GM19238 (cell line): ENCODE measurements around the gene TNKS1BP1.
"Not testable (repeated sequence)": the region's sequence is repeated elsewhere in the genome, so short reads cannot be mapped to it uniquely, and the experiment has no call there.

Experiments used
- DNase-seq: peaks from one replicate; pipeline ENCODE4 v3.0.0; 2011; ENCODE audit warnings: low spot score; ENCODE audit not compliant: insufficient read length

TNKS1BP1 gene

DNA sequence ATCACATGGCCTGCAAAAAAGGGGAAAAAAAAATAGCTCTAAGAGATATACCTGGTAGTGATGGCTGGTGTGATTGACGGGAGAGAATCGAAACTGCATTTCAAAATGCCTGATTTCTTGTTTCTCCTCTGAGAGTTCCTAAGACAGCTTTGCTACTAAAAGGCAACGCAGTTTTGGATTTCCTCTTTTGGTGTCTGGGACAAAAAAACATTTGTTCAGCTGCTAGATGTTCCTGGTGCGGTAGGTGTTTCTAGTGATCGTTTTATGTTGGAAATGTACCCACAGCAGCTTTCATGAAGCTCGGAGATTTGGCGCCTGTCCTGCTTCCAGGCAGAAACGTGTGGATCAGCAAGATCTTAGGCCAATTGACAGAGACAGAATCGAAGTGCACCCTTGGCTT lies 31.5 kb upstream of the TNKS1BP1 start:
- DNase-seq: no peak

DNA sequence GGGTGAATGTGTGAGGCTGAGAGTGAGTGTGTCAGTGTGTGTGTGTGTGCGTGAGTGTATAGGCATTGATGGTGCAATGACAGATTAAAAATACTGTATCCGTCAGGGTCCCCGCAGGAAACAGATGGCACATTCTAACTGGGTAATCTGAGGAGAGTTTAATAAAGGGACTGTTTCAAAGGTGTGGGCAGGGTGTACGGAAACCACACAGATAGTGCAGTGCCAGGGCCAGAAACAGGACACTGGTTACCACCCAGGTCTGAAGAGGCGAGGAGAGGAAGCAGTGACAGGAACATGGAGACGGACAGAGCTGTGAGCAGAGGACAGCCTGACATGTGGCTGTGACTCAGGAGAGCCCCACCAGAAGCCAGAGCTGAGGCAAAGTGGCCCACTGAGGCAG lies 29.9 kb upstream of the TNKS1BP1 start:
- no peak for DNase-seq

DNA sequence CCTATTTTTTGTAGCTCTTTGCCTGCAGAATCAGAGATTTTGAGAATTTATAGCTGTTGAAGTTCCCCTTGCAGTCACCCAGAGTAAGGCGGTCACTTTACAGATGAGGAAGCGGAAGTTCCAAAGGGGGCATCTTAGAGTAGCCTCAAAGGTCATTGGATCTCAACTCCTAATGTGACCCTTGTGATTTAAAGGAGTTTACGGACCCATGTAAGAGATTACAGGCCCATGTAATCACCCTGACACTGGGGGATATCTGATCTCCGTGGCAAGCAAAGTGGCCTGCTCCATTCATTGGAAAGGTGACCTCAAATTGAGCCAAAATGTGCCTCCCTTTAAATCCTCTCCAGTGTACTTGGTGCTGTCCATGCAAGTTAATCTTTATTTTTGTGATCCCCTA lies 29.1 kb upstream of the TNKS1BP1 start:
- no peak for DNase-seq

DNA sequence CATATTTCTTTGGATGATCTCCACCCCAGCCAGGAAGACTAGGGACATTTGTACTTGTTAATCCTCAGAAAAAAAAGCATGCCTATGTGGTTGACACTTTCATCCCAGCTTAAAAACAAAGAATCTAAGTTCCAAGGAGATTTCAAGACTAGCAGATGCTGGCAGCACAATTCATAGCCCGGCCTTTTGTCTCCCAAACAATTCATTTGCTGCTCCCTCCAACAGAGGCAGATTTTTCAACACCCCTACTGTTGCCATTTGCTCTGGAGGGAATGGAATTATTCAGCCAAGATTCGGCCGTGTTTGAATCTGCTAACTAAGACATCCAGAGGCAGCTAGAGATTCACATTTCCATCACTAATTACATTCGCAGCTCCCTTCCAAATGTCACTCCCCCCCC lies 28.7 kb upstream of the TNKS1BP1 start:
- no peak for DNase-seq

DNA sequence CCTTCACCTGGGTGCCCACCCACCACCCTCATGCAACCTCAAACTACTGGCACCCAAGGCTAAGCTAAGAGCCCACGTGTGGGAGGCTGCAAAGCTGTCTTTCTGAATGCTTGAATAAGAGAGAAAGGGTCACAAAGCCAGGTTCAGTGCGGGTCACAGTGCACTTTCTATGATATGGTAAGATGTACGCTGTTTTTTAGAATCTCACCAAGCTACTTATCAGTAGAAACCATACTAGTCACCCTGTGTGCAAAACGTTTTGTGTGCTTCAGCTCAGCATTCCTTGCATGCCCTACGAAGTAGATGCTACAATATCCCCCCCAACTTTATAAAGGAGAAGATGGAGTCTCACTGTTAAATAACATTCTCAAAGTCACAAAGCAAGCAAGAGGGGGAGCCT lies 28.3 kb upstream of the TNKS1BP1 start:
- DNase-seq: no peak

DNA sequence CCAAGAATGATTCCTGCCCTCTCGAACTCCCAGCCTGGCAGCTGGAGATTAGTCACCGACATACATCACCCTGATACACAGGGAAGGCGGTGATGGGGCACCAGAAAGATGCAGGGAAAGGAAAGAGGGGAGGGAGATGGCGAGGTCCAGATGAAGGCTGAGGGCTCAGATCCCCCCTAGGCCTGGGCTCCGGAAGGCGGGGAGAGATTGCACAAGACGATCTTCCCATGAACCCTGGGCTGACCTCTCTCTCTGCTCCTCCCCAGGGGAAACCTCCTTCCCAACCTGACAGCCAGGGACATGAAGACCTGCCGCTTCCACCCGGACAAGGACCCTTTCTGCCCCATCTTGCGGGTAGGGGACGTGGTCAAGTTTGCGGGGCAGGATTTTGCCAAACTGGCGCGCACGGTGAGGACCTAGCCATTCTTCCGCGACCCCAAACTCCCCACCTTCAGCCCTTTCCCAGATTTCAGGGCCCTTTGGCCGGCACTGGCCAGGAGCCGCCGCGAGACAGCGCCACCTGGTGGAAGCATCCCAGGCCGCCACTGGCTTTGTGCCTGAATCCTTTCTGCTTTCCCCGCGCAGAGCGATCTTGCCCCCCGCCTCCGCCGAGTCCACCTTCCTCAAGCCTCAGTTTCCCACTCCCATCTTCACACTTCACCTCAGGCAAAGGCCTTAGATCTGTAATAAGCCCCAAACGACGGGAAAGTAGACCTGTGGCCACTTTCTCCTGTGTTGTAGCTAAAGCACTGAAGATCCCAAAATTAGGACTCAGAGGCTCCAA lies 24.9 kb upstream of the TNKS1BP1 start:
- peak; percentile 63 for DNase-seq

DNA sequence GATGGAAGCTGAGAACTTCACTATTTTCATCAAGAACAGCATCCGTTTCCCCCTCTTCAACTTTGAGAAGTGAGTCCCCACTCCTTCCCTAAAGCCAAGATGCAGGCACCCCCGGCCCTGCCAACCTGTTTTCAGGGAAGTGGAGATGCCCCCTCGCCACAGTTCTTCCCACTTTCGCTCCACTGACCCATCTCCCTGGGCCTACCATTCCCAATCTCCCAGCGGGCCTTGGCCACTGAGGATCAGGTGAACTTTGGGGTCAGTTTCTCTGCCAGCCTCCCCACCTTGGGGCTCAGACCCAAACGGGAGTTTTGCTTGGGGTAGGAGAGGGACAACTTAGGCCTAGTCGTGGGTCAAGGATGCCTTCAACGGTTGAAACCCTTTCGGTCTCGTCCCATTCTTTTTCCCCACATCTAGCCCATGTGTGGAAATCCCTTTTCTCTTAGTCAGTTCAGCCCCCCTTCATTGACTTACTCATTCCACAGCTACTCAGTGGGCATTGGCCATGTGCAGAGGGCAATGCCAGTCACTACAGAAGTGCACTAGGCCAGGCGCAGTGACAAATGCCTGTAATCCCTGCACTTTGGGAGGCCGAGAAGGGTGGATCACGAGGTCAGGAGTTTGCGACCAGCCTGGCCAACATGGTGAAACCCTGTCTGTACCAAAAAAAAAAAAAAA lies 24.0 kb upstream of the TNKS1BP1 start:
- no peak for DNase-seq

DNA sequence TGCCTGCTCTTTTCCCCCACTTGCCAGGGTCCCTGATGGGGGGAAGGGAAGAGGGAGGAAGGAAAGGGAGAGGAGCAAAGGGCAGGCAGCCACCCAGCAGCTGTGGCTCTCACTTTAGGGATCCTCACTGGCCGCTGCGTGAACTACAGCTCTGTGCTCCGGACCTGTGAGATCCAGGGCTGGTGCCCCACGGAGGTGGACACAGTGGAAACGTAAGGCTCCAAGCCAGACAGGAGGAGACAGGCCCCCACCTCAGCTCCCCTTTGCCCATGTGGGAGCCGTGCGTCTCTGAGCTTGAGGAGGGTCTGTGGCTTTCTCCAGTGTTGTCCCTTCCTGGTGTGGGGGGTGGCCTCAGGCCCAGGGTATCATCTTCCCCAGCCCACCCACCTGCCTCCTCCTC lies 23.3 kb upstream of the TNKS1BP1 start:
- DNase-seq: no peak

DNA sequence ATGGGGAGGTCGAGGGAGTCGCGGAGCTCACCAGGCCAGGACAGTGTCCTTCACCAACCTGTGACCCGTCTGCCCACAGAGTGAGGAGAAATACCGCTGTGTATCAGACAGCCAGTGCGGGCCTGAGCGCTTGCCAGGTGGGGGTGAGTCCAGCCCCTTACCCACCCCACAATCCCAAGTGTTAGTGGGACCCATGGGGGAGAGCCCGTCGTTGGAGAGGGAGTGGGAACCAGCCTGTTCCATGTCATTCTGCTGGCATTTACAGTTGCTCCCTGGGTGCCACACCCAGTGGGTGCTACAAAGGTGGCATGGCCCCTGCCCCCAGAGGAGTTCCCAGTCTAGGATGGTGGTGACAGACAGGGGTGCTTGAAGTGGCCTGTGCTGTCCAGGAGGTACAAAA lies 22.6 kb upstream of the TNKS1BP1 start:
- no peak for DNase-seq

DNA sequence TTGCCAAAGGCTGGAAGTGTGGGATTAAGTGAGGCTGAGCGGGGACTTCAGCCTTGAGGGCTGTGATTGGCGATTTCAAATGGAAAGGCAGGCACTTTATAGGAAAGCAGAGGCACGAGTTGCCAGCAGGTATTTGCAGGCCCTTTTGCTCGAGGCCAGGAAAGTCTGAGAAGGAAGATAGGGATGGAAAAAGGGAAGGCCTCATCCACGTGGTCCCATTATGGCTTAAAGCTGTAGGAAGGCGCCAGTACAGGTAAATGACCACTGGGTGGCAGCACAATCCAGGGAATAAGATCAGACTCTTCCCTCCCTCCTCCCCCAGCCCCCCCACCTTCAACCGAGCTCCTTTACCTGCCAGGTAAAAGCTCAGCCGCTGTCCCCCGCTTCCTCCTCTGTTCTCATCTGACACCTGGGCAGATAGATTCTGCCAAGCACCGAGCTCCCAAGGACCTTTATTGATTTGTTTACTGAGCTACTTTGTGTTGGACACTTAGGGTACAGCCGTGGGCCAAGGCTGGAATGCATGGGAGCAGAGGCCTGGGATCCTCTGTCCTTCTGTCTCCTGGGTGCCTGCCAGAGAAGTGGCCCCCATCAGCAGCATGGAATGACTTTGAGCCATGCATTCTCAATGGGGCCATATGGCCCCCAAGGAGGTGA lies 20.9 kb upstream of the TNKS1BP1 start:
- DNase-seq: peak; percentile 61

DNA sequence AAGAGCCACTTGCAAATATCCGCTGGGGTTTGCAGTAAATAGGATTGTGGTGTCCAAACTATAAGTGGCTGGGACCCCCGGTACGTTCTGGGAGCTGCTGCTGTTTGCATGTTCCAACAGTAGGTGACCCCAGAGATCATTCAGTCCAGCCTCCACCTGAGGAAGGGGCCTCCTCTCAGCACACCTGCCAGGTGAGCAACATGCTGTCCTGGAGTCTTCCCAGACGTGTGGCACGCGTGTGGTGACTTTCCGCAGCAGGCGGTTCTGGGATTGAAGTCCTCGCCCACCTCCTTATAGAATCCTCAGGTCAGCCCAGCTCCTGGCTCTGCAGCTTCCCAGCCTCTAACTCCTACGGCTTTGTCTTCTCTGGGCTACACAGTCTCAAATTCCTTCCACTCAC lies 20.1 kb upstream of the TNKS1BP1 start:
- no peak for DNase-seq

DNA sequence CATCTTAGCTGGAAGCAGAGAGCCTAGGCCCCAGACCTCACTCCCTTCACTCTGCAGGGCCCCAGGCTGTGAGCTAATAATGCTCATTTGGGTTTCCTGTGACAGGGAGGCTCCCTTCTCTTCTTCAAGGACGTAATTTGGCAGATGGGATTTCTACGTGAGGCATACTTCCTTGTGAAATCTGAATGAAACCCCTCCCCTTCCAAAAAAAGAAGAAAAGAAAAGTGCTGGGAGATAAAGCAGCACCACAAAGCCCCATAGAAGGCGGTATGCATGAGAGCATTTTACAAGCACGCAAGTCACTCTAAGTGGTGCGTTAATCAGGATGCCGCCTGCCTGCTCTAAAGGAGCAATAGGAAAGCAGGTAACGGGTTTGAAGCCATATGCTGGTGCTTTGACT lies 19.1 kb upstream of the TNKS1BP1 start:
- DNase-seq: no peak

DNA sequence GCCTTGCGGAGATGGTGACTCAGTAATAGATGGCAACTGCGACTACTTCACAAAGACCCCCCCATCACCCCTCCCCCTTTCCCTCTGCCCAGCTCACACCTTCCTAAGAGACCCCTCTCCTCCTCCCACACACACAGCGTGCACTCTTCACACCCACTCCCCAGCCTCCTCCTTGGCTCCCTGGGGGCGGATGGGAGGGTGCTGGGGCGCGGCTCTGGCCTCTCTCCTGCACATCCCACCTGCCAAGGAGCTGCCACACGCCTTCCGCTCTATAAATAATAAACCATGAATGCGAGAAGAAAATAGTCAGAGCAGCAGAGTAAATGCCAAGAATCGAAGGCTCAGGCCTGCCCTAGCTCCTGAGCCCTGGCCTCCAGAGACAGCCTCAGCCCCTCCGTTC lies 17.9 kb upstream of the TNKS1BP1 start:
- DNase-seq: no peak

DNA sequence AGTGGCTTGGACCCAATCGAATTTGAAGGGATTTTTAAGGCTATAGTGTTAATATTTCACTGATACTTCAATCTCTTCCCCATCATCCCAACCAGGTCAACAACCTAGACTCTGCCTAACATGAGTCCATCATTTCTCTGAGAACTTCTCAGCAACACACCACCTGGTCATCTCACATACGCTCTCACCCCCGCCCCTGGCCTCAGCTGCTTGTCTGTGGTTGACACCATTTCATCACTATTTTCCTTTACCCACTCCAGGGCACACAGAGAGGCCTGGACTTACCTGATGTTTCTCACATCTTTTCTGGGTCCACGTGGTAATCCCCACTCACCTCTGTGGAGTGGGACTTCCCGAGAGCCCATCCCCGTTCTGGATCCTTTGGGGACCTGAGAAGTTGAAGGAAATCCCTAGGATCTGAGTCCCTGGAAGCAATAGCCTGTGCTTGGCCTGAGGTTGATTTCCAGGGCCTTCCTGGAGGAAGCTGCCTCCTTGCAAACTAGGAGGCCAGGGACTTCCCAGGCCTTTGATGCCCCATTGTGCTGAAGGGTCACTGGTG lies 16.6 kb upstream of the TNKS1BP1 start:
- no peak for DNase-seq

DNA sequence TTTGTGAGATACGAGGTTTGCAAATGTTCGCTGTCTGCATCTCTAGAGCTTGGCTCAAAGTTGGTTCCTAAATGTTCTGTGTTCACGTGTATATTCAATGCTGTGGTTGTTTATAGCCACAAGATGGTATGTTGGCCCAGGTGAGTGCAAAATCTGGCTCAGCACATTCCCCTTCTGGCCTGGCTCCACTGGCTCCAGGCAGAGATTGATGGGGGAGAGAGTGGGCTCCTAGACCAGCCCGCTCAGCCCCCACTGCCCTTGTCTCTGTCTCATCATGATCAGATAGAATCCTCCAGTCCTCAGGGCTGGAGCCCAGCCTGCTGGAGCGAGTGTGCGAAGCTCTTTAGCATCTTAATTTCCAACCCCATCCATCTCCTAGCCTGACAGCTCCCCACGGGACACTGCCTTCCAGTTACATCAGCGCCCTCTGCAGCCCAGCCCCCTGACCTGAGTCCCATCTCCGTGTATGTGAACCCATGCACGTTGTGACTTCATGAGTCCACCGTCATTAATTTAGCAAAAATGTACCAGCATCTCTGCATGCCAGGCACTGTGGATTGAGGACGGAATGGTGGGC lies 15.4 kb upstream of the TNKS1BP1 start:
- no peak for DNase-seq

DNA sequence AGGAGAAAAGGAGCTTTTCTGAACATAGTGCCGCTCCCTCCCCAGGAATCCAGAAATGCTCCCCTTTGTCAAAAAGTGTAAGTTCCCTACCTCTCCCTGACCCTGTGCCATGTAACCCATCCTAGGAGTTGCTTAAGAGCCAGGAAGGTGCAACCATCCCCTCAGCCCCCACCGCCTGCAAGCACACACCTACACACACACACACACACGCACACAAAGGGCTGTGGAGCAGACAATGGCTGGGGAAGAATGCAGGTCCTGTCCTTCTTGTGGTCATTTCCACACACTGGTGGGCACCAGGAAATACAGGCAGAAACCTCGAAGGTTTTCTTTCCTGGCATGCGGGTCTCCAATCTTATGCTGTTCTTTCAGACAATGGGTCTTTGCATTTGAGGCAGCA lies 14.6 kb upstream of the TNKS1BP1 start:
- DNase-seq: no peak

DNA sequence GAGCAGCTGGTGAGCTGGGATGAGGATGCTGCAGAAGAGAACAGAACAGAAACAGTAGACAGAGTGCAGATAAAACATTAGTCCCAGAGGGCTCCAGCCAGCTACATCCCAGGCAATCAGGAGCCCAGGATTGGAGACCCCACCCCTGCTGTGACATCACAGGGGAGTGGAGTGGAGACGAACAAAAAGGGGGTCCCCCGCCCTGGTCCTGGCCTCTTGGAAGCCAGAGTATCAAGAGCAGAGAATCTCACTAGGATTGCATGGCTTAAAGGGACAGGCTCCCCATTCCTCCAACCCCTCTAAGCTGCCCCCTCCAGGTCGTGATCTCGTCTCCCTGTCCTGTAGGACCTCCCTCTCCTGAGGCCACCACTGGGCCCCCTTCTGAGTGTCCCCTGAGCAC lies 13.4 kb upstream of the TNKS1BP1 start, which contains the start of gene P2RX3:
TSS of gene P2RX3 (plus strand) at position 211 of the 400 bp plus-strand sequence. CDS start 199 bp downstream, outside the sequence.
- DNase-seq: no peak

DNA sequence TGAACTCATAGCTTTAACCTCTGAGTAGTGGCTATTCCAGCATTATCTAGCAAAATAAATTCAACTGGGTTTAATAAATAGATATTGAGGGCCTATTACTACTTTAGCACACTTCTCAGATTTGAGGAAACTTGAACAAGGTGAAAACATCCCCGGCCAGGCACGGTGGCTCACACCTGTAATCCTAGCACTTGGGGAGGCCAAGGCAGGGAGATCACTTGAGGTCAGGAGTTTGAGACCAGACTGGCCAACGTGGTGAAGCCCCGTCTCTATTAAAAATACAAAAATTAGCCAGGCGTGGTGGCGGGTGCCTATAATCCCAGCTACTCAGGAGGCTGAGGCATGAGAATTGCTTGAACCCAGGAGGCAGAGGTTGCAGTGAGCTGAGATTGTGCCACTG lies 12.1 kb upstream of the TNKS1BP1 start:
- not testable (repeated sequence) for DNase-seq

DNA sequence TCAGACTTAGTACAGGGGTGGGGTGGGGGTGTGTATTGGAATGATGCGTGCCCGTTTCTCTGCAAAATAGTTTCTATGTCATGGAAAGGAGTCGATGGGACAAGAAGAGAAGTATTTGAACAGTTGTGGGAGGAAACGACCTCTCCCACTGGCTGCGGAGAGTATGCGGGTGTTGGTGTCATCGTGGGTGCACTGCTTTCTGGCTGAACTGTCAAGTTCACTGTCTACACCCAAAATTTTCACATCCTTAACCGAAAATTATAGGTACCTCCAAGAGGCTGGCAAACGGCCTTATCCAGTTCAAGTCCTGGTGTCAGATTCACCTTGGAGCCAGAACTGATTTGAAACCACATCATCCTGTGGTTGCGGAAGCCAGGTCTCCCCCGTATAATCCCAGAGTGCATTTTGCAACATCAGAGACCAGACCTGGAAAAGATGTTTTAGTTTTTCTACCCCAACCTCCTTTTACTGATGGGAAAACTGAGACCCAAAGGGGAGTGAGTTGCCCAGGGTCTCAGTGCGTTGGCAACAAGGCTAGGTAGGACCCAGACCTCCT lies 11.4 kb upstream of the TNKS1BP1 start:
- DNase-seq: no peak

DNA sequence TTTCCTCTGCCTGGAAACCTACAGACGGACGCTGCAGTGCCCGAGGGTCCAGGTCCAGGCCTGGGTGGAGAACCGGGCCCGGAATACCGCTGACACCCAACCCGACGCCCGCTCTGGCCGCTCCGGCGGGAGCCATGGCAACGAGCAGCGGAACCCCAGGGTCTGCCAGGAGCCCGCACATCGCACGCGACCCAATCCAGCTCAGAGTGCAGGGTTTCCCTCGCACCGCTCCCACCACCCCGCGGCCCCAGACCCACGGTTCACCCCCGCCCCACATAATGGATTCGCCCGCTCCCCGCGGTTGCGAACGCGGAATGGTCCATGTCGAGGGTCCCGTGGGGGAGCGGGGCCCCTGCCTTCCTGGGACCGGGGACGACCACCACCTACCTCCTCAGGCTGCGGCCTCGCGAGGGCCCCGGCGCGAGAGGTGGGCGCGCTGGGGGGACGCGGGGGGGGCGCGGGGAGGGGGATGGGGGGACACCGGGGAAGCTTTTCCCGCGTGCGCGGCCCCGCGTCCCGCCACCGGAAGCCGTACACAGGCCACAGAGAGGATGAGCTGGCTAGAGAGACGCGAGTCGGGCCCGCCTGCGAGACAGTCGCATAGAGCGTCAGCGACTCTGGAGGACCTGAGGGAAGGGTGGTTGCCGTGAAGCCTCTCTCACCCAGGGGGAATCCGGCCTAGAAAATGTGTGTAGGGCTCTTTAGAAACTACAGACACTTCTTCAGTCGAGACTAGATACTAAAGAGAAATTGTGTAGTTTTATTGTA lies 10.8 kb upstream of the TNKS1BP1 start, which contains the start of gene SSRP1:
TSS of gene SSRP1 (minus strand) at position 550 of the 768 bp plus-strand sequence. CDS start 771 bp downstream, outside the sequence.
- peak; percentile 96 for DNase-seq

DNA sequence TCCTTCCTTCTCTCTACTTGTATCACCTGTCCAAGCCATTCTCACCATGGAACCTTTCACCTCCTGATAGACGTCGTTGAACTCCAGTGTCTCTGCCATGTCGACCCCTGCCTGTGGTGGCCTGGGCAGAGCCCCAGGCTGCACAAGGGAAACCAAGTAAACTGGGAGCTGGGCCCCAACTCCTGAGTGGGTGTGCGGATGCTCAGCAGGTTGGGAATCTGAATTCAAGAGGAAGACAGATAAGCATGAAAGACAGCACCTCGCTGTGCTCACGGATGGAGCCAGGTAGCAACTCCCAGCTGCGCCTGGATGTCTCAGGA lies 10.2 kb upstream of the TNKS1BP1 start:
- DNase-seq: no peak
